Spleen (tissue), 7 donors: Measurements from ENCODE around the gene BCORL1.

Source experiments
- CTCF ChIP-seq, 11 experiments: fragments of 200-600 bp in 7 of 11; fragments of 450-650 bp in 4 of 11; sonication (generic) in 4 of 11; IDR thresholded peaks in 8 of 11; conservative IDR thresholded peaks in 3 of 11; 1 replicate in 7 of 11; 2 replicates in 4 of 11; pipeline versions ENCODE4 v1.4.0 to v1.8.0; 2016 to 2021; ENCODE audit warnings: antibody characterized with exemption in 11 of 11, inconsistent platforms in 4 of 11, mild to moderate bottlenecking in 1 of 11
- POLR2AphosphoS5 ChIP-seq, 3 donors: sonication (generic); formaldehyde crosslinking; IDR thresholded peaks; one replicate each; pipeline ENCODE4 v1.5.1; 2017; ENCODE audit warnings: antibody characterized with exemption in 3 of 3
- donor health status: DM: no; HTN: no; CAD: no; lungs with moderate emphysema.
- donor health status: DM: no; HTN: no; CAD: no.
- donor health status: DM: no; HTN: no; CAD: no.

- no peak for TF ChIP-seq CTCF (IDR thresholded peaks at IDR 0.05 in 8 of 11, conservative IDR thresholded peaks at IDR 0.05 in 3 of 11)
- TF ChIP-seq POLR2AphosphoS5 (IDR thresholded peaks at IDR 0.05) = no peak
These were observed 48.4 kb downstream of the BCORL1 start for GRCh38 chrX:130030826-130031225.
